ENCODE results near the gene INSRR. TPM values are rescaled to one million over a fixed set of nuclear protein-coding genes. Genes with fewer than 3 reads are reported as not detected.

The INSRR gene
- total RNA-seq, 1 experiment from 2014 or later: not detected

GRCh38 chr1:156894001-156894400 lies 35.1 kb upstream of the INSRR start:
- H3K27me3 ChIP-seq (replicated peaks; ENCODE audit: control insufficient read depth, insufficient read depth, low read length): no peaks in the 10 kb centered on the region
- H3K36me3 ChIP-seq (ENCODE audit: control insufficient read depth, insufficient read depth, low read length): no peaks in the 10 kb centered on the region
- peaks cover 42% of the 10 kb centered on the region for H3K4me1 ChIP-seq
- no peak for DNase-seq
- Mint-ChIP-seq H3K27me3 (ENCODE audit: insufficient read depth, unreplicated experiment) (peaks cover 8% of the 10 kb centered on the region), H3K36me3 (ENCODE audit: insufficient read depth, unreplicated experiment) (no peaks in the 10 kb centered on the region), H3K9me3 (ENCODE audit: unreplicated experiment) (no peaks in the 10 kb centered on the region), H3K4me1 (ENCODE audit: low read depth, unreplicated experiment) (peaks cover 33% of the 10 kb centered on the region), H3K4me3 (ENCODE audit: unreplicated experiment) (no peak overlapping the region), H3K27ac (ENCODE audit: unreplicated experiment) (no peak overlapping the region)
- CTCF ChIA-PET: no interaction called here
- POLR2A ChIA-PET: no interaction called here
- no TSS peak for BruUV-seq (replicated peaks)
- H3K4me3 ChIP-seq (ENCODE audit: low read depth, low read length): no peak overlapping the region
- intact Hi-C loops (cut with micrococcal nuclease; ENCODE audit: unreplicated experiment): no loop called here
- TF ChIP-seq, protein P1, sequence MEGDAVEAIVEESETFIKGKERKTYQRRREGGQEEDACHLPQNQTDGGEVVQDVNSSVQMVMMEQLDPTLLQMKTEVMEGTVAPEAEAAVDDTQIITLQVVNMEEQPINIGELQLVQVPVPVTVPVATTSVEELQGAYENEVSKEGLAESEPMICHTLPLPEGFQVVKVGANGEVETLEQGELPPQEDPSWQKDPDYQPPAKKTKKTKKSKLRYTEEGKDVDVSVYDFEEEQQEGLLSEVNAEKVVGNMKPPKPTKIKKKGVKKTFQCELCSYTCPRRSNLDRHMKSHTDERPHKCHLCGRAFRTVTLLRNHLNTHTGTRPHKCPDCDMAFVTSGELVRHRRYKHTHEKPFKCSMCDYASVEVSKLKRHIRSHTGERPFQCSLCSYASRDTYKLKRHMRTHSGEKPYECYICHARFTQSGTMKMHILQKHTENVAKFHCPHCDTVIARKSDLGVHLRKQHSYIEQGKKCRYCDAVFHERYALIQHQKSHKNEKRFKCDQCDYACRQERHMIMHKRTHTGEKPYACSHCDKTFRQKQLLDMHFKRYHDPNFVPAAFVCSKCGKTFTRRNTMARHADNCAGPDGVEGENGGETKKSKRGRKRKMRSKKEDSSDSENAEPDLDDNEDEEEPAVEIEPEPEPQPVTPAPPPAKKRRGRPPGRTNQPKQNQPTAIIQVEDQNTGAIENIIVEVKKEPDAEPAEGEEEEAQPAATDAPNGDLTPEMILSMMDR (IDR thresholded peaks at IDR 0.05; ENCODE audit: insufficient read depth in 1 of 2, low read depth in 1 of 2, low read length in 1 of 2, severe bottlenecking in 1 of 2, unreplicated experiment in 1 of 2): no peak
- H3K9me3 ChIP-seq: no peaks in the 10 kb centered on the region

GRCh38 chr1:156893048-156893953 lies 34.4 kb upstream of the INSRR start, which contains the start of gene PEAR1:
PEAR1 (plus strand) TSS chr1:156893718; CDS start chr1:156903927, 10,209 bp downstream.
- Mint-ChIP-seq H3K36me3 (ENCODE audit: insufficient read depth, unreplicated experiment) (no peaks in the 10 kb centered on the region), H3K27ac (ENCODE audit: unreplicated experiment) (no peak within 1 kb of the TSS), H3K4me3 (ENCODE audit: unreplicated experiment) (peak within 1 kb of the TSS; percentile 59), H3K9me3 (ENCODE audit: unreplicated experiment) (no peaks in the 10 kb centered on the region), H3K27me3 (ENCODE audit: insufficient read depth, unreplicated experiment) (peaks cover 12% of the 10 kb centered on the region), H3K4me1 (ENCODE audit: low read depth, unreplicated experiment) (peaks cover 29% of the 10 kb centered on the region)
- no TSS peak for BruUV-seq (replicated peaks)
- peaks cover 42% of the 10 kb centered on the region for H3K4me1 ChIP-seq
- no peaks in the 10 kb centered on the region for H3K27me3 ChIP-seq (replicated peaks; ENCODE audit: control insufficient read depth, insufficient read depth, low read length)
- POLR2A ChIA-PET: no interaction called here
- CTCF ChIA-PET: interaction anchor here (0.6 to 3.0 kb wide), 6 partner anchors 17 to 346 kb away, joined by 3 to 36 read pairs (median 5); no protein-coding TSS in a partner anchor
- intact Hi-C loops (cut with micrococcal nuclease; ENCODE audit: unreplicated experiment): no loop called here
- DNase-seq: no peak
- TF ChIP-seq, protein P1 (IDR thresholded peaks at IDR 0.05; ENCODE audit: insufficient read depth in 1 of 2, low read depth in 1 of 2, low read length in 1 of 2, severe bottlenecking in 1 of 2, unreplicated experiment in 1 of 2): no peak
- H3K36me3 ChIP-seq (ENCODE audit: control insufficient read depth, insufficient read depth, low read length): no peaks in the 10 kb centered on the region
- H3K4me3 ChIP-seq (ENCODE audit: low read depth, low read length): no peak within 1 kb of the TSS
- no peaks in the 10 kb centered on the region for H3K9me3 ChIP-seq

- no peaks in the 10 kb centered on the region for H3K9me3 ChIP-seq
- Mint-ChIP-seq H3K4me1 (ENCODE audit: low read depth, unreplicated experiment) (peaks cover 23% of the 10 kb centered on the region), H3K36me3 (ENCODE audit: insufficient read depth, unreplicated experiment) (no peaks in the 10 kb centered on the region), H3K9me3 (ENCODE audit: unreplicated experiment) (no peaks in the 10 kb centered on the region), H3K27me3 (ENCODE audit: insufficient read depth, unreplicated experiment) (peaks cover 12% of the 10 kb centered on the region), H3K27ac (ENCODE audit: unreplicated experiment) (no peak overlapping the region), H3K4me3 (ENCODE audit: unreplicated experiment) (peak overlapping the region; percentile 59)
- intact Hi-C loops (cut with micrococcal nuclease; ENCODE audit: unreplicated experiment): loop anchor here (1.0 kb wide), 2 partner anchors 30 to 35 kb away; no protein-coding TSS in a partner anchor
- peaks cover 38% of the 10 kb centered on the region for H3K4me1 ChIP-seq
- TF ChIP-seq, protein P1 (IDR thresholded peaks at IDR 0.05; ENCODE audit: insufficient read depth in 1 of 2, low read depth in 1 of 2, low read length in 1 of 2, severe bottlenecking in 1 of 2, unreplicated experiment in 1 of 2): peak; percentile 83 to 89
- ChIA-PET CTCF (interaction anchor here (0.6 to 3.0 kb wide), 10 partner anchors 16 to 407 kb away, joined by 3 to 36 read pairs (median 5); no protein-coding TSS in a partner anchor), POLR2A (interaction anchor here (0.6 kb wide), 1 partner anchor 1279 kb away, joined by 3 read pairs; no protein-coding TSS in a partner anchor)
- no peaks in the 10 kb centered on the region for H3K36me3 ChIP-seq (ENCODE audit: control insufficient read depth, insufficient read depth, low read length)
- BruUV-seq (replicated peaks): no TSS peak
- H3K27me3 ChIP-seq (replicated peaks; ENCODE audit: control insufficient read depth, insufficient read depth, low read length): no peaks in the 10 kb centered on the region
- peak; percentile 91 to 95 for DNase-seq
- H3K4me3 ChIP-seq (ENCODE audit: low read depth, low read length): no peak overlapping the region; the same call in 1 of the 2 replicates
These were observed 33.5 kb upstream of the INSRR start for GRCh38 chr1:156892190-156893047.

Data from Caco-2 (cell line).